KOPT-K1 (cell line): ENCODE results near the gene KIF4A.

ENCODE experiments used
- H3K27ac ChIP-seq: fragments of 200-600 bp; sonication (generic); 2 replicates; pipeline ENCODE4 v1.5.1; 2016; ENCODE audit warnings: antibody characterized with exemption, mild to moderate bottlenecking, low read depth, low read length; ENCODE audit not compliant: poor library complexity, severe bottlenecking
- H3K36me3 ChIP-seq: fragments of 200-600 bp; sonication (generic); 2 replicates; pipeline ENCODE4 v1.5.1; 2017; ENCODE audit warnings: antibody characterized with exemption, mild to moderate bottlenecking, low read length, moderate library complexity; ENCODE audit not compliant: insufficient read depth
- H3K9me3 ChIP-seq: fragments of 200-600 bp; sonication (generic); 2 replicates; pipeline ENCODE4 v1.5.1; 2017; ENCODE audit warnings: antibody characterized with exemption, low read length, mild to moderate bottlenecking; ENCODE audit not compliant: insufficient read depth, poor library complexity, severe bottlenecking

Gene KIF4A

GRCh38 chrX:70402721-70403120 is 112.8 kb downstream of the KIF4A start:
- peaks cover 77% of the 10 kb centered on the region for H3K36me3 ChIP-seq
- H3K27ac ChIP-seq: no peak overlapping the region
- no peaks in the 10 kb centered on the region for H3K9me3 ChIP-seq

GRCh38 chrX:70405003-70405402 is 115.1 kb downstream of the KIF4A start:
- H3K36me3 ChIP-seq: peaks cover 85% of the 10 kb centered on the region
- H3K27ac ChIP-seq: no peak overlapping the region
- no peaks in the 10 kb centered on the region for H3K9me3 ChIP-seq

- no peaks in the 10 kb centered on the region for H3K9me3 ChIP-seq
- H3K36me3 ChIP-seq: peaks cover 90% of the 10 kb centered on the region
- H3K27ac ChIP-seq: no peak overlapping the region
Observed at GRCh38 chrX:70410921-70411320, 121.0 kb downstream of the KIF4A start.

GRCh38 chrX:70411475-70411874 is 121.6 kb downstream of the KIF4A start:
- Histone ChIP-seq H3K9me3 (no peaks in the 10 kb centered on the region), H3K36me3 (peaks cover 88% of the 10 kb centered on the region), H3K27ac (no peak overlapping the region)

GRCh38 chrX:70421618-70422017 is 131.7 kb downstream of the KIF4A start:
- Histone ChIP-seq H3K36me3 (peaks cover 51% of the 10 kb centered on the region), H3K27ac (no peak overlapping the region), H3K9me3 (no peaks in the 10 kb centered on the region)

- Histone ChIP-seq H3K36me3 (peaks cover 38% of the 10 kb centered on the region), H3K9me3 (no peaks in the 10 kb centered on the region), H3K27ac (no peak within 1 kb of the TSS)
Observed at GRCh38 chrX:70422851-70423341, 133.0 kb downstream of the KIF4A start, which contains the start of gene GDPD2. TSS of gene GDPD2 (plus strand) at chrX:70423314. CDS start at chrX:70424985, 1,671 bp downstream.

- Histone ChIP-seq H3K36me3 (peaks cover 26% of the 10 kb centered on the region), H3K9me3 (no peaks in the 10 kb centered on the region), H3K27ac (no peak overlapping the region)
Observed at GRCh38 chrX:70423936-70424675, 134.2 kb downstream of the KIF4A start.

GRCh38 chrX:70424801-70425200 is 134.9 kb downstream of the KIF4A start:
- no peak overlapping the region for H3K27ac ChIP-seq
- H3K36me3 ChIP-seq: peaks cover 19% of the 10 kb centered on the region
- no peaks in the 10 kb centered on the region for H3K9me3 ChIP-seq

- Histone ChIP-seq H3K36me3 (peaks cover 1% of the 10 kb centered on the region; the same call in 1 of the 2 replicates), H3K9me3 (no peaks in the 10 kb centered on the region), H3K27ac (no peak overlapping the region)
Observed at GRCh38 chrX:70426286-70427278, 136.7 kb downstream of the KIF4A start.

GRCh38 chrX:70427365-70427764 is 137.5 kb downstream of the KIF4A start:
- Histone ChIP-seq H3K36me3 (no peaks in the 10 kb centered on the region), H3K27ac (no peak overlapping the region), H3K9me3 (no peaks in the 10 kb centered on the region)

GRCh38 chrX:70429759-70430158 is 139.9 kb downstream of the KIF4A start:
- no peak overlapping the region for H3K27ac ChIP-seq
- no peaks in the 10 kb centered on the region for H3K9me3 ChIP-seq
- no peaks in the 10 kb centered on the region for H3K36me3 ChIP-seq

GRCh38 chrX:70432936-70433847 is 143.3 kb downstream of the KIF4A start:
- Histone ChIP-seq H3K36me3 (no peaks in the 10 kb centered on the region), H3K27ac (no peak overlapping the region), H3K9me3 (no peaks in the 10 kb centered on the region)

GRCh38 chrX:70433848-70434351 is 144.0 kb downstream of the KIF4A start:
- no peaks in the 10 kb centered on the region for H3K36me3 ChIP-seq
- no peak overlapping the region for H3K27ac ChIP-seq
- no peaks in the 10 kb centered on the region for H3K9me3 ChIP-seq

- no peaks in the 10 kb centered on the region for H3K36me3 ChIP-seq
- no peak overlapping the region for H3K27ac ChIP-seq
- no peaks in the 10 kb centered on the region for H3K9me3 ChIP-seq
Observed at GRCh38 chrX:70434352-70434866, 144.5 kb downstream of the KIF4A start.
